ENCODE data around the gene BTBD7. TPM values are rescaled to one million over a fixed set of nuclear protein-coding genes. Genes with fewer than 3 reads are reported as not detected.

The BTBD7 gene
- total RNA-seq, 4 donors from 2014 or later = 17.9 to 30.5 (median 20.9) TPM

DNA sequence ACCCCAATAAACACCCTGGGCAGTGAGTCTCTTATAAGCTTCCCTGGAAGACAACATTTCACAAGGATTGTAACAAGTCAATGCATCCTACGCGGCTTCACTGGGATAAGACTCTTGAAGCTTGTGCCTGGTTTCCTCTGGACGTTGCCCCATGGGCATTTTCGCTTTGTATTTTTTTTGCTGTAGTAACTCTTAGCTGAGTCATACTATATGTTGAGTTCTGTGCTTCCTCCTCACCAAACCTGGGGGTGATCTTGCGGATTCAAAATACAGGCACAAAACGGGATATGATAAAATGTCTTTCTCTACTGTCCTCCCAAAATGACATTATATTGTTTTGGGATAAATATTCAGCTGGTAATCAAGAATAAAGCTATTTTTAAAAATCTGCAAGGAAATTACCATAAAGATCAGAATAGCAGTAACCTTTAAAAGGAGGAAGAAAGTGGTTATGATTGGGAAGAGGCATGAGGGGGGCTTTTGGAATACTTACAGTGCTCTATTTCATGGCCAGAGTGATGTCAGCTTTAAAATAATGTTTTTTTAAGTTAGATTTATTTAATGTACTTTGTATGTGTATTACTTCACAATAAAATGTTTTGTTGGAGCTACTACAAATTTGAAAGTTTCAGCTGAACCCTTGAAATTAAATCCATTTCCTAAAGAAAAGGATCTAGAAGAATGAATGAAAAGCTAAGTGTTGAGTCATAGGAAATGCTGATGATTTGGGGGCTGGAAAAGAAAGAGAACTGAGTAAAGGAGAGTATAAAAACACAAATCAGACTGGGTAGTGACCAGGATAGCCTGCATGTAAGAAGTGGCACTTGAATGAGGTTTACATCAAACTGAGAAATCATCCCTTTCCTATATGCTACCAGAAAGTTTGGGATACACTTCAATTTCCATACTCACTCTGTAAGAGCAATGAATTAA is 14.7 kb downstream of the BTBD7 start:
- TF ChIP-seq, protein P1, sequence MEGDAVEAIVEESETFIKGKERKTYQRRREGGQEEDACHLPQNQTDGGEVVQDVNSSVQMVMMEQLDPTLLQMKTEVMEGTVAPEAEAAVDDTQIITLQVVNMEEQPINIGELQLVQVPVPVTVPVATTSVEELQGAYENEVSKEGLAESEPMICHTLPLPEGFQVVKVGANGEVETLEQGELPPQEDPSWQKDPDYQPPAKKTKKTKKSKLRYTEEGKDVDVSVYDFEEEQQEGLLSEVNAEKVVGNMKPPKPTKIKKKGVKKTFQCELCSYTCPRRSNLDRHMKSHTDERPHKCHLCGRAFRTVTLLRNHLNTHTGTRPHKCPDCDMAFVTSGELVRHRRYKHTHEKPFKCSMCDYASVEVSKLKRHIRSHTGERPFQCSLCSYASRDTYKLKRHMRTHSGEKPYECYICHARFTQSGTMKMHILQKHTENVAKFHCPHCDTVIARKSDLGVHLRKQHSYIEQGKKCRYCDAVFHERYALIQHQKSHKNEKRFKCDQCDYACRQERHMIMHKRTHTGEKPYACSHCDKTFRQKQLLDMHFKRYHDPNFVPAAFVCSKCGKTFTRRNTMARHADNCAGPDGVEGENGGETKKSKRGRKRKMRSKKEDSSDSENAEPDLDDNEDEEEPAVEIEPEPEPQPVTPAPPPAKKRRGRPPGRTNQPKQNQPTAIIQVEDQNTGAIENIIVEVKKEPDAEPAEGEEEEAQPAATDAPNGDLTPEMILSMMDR (IDR thresholded peaks at IDR 0.05) = no peak
- Histone ChIP-seq H3K27ac (peak overlapping the region in 1 of 4 donors; percentile 46), H3K36me3 (no peaks in the 10 kb centered on the region), H3K9me3 (no peaks in the 10 kb centered on the region), H3K4me1 (peaks cover 5 to 50% (median 14%) of the 10 kb centered on the region in 3 donors), H3K4me3 (no peak overlapping the region), H3K27me3 (no peaks in the 10 kb centered on the region)
- WGBS, 2 donors = 43 to 56% methylated on average over 6 of the region's 6 CpGs
- DNase-seq = no peak
- intact Hi-C loops (cut with DNase I) = no loop called here

- no peak for TF ChIP-seq POLR2A (IDR thresholded peaks at IDR 0.05)
- TF ChIP-seq, protein P1 (IDR thresholded peaks at IDR 0.05) = no peak
- WGBS, 2 donors = 87% methylated on average over 6 to 7 of the region's 7 CpGs
- DNase-seq = no peak
Measured at GRCh38 chr14:93317210-93317874, 15.5 kb downstream of the BTBD7 start.

GRCh38 chr14:93316716-93317115 is 16.1 kb downstream of the BTBD7 start:
- H3K27ac ChIP-seq = no peak overlapping the region
- no peak for TF ChIP-seq POLR2A (IDR thresholded peaks at IDR 0.05)
- TF ChIP-seq, protein P1 (IDR thresholded peaks at IDR 0.05) = no peak
- peaks cover 5 to 52% (median 14%) of the 10 kb centered on the region in 3 donors for H3K4me1 ChIP-seq

More at GRCh38 chr14:93317210-93317874, 15.5 kb downstream of the BTBD7 start:
- Histone ChIP-seq H3K4me1 (peaks cover 5 to 50% (median 14%) of the 10 kb centered on the region in 3 donors), H3K9me3 (no peaks in the 10 kb centered on the region), H3K27me3 (no peaks in the 10 kb centered on the region), H3K36me3 (no peaks in the 10 kb centered on the region), H3K27ac (peak overlapping the region in 1 of 4 donors; percentile 46), H3K4me3 (no peak overlapping the region)
- intact Hi-C loops (cut with DNase I) = no loop called here

DNA sequence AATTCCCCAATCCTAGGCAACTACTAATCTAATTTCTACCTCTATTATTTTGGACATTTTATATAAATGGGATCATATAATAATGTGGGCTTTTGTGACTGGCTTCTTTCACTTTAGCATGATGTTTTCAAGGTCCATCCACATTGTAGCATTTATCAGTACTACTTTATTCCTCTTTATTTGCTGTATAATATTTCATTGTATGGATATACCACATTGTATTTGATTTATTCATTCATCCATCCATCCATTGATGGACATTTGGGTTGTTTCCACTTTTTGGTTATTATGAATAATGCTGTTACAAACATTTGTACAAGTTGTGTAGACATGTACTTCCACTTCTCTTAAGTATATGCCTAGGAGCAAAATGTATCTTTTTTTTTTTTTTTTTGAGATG is 17.3 kb downstream of the BTBD7 start:
- Histone ChIP-seq H3K36me3 (no peaks in the 10 kb centered on the region), H3K9me3 (no peaks in the 10 kb centered on the region), H3K27me3 (no peaks in the 10 kb centered on the region), H3K27ac (no peak overlapping the region), H3K4me1 (peaks cover 5 to 52% (median 14%) of the 10 kb centered on the region in 3 donors), H3K4me3 (no peak overlapping the region)
- no peak for DNase-seq
- intact Hi-C loops (cut with DNase I) = no loop called here
- TF ChIP-seq POLR2A (IDR thresholded peaks at IDR 0.05) = no peak
- TF ChIP-seq, protein P1 (IDR thresholded peaks at IDR 0.05) = no peak

More at GRCh38 chr14:93316716-93317115, 16.1 kb downstream of the BTBD7 start:
- H3K4me3 ChIP-seq = no peak overlapping the region
- H3K27me3 ChIP-seq = no peaks in the 10 kb centered on the region
- H3K36me3 ChIP-seq = no peaks in the 10 kb centered on the region
- WGBS, 2 donors = 77 to 80% methylated on average over 4 of the region's 4 CpGs
- no peak for DNase-seq
- intact Hi-C loops (cut with DNase I) = no loop called here
- no peaks in the 10 kb centered on the region for H3K9me3 ChIP-seq

DNA sequence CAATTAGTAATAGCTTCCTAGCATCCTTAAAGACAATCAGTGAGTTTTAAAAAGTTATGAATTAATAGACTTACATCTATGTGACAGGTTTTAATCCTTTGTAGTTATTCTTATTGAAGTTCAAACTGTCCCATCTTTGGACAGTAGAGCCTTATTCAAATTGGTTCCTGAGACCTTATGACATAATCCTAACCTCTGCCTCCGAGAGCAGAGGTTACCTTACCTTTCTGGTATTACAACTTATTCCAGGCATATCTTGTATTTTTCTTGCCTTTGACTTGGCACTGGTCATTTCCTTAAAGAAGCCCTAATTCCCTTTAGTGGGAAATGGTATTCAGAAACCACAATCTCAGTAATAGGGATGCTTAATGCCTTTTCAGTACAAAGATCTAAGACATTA is 21.8 kb downstream of the BTBD7 start:
- Histone ChIP-seq H3K27me3 (no peaks in the 10 kb centered on the region), H3K4me1 (peaks cover 0 to 31% (median 0%) of the 10 kb centered on the region in 3 donors), H3K4me3 (no peak overlapping the region), H3K9me3 (no peaks in the 10 kb centered on the region), H3K36me3 (no peaks in the 10 kb centered on the region), H3K27ac (no peak overlapping the region)
- WGBS, 2 donors = 47 to 56% methylated on average over 1 of the region's 1 CpG
- intact Hi-C loops (cut with DNase I) = no loop called here
- DNase-seq = no peak
- TF ChIP-seq, protein P1 (IDR thresholded peaks at IDR 0.05) = no peak
- no peak for TF ChIP-seq POLR2A (IDR thresholded peaks at IDR 0.05)
